UCSD-AML1 (cell line): Measurements from ENCODE around the gene FAM72D.
"Not testable (repeated sequence)": the region's sequence is repeated elsewhere in the genome, so short reads cannot be mapped to it uniquely, and the experiment has no call there.

ENCODE experiments used
- DNase-seq: peaks from one replicate; lab custom pipeline; 2025; ENCODE audit not compliant: unreplicated experiment; lab: John Stamatoyannopoulos, UW

Gene FAM72D

DNA sequence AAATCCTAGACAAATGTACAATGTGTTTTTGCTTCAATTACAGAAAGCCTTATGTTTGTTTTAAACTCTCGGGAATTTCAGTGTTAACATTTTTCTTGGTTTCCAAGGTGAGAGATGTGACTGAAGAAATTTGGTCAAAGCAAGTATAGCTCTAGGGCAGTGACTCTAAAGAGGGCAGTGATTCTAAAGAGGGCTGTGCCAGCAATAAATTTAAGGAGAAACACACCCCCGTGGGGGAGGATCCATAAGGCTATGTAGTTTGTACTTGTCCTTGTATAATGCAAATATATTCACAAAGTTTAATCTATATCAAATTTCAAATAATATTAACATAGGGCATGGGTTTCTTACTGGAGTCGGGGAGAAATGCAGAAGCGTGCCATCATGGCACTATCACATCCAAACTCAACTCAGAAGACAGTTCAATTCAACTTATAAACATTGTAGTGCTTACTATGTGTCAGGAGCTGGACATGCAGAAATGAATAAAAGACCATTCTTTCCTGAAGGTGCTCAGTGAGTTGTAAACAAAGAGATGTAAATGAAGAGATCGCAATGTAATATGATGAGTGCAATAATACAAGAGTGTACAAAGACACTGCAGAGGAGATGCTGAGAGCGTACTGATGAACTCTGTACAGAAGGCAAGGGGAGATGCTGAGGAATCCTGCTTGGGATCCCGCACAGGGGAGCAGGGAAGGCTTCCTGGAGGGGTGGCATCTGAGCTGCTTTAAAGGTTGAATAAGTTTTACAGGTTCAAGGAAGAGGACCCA, 13.1 kb upstream of the FAM72D start:
- not testable (repeated sequence) for DNase-seq

DNA sequence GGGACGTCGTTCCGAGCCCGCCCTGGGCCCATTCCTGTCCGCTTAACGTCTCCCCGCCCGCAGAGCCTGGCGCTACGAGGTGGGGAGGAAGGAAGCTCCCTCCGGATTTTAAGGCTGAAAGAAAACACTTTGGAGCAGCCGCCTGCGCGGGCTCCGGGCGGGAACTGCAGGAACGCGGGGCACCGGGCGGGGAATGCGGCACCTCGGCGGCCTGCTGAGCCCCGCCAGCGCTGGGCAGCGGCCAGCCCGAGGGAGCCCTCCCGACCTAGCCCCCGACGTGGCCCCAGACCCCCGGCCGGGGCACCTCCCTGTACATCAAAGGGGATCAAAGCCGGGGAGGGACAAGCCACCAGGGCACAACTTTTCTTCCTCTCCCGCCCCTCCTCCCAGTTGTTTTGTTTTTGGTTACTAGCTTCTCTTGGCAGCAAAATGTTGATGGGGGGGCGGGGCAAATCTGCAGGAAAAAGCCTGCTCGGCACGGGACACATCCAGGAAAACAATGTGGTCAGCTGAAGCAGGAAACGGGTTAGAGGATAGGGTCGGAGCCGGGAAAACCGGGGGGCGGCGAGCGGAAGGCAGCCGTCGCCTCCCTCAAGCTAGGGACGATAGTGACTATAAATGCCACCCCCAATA, 2.1 kb upstream of the FAM72D start:
- DNase-seq, result not testable (repeated sequence)

DNA sequence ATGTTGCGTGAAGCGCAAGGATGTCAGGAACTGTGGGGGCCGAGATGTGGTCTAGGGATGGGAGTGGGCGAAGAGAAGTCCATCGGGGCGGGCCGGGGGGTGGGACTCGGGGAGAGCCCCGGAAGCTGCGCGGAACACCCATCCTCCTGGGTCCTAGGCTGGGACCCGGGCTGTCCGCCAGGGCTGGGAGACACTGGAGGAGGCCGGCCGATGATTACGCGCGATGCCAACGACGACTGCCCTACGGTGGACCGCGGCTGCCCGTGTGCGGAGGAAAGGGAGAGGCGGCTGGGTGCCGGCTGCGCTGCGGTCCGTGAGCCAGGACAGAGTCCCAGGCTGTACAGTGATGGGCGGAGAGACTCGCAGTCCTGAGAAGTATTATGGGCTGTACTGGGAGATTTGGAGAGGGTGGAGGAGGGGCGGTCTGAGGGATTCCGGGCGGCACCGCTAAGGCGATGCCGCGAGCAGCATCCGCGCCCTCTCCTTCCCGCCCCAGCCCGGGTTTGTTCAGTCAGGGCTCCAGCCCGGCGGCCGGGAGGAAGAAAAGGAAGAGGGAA, 1.0 kb upstream of the FAM72D start:
- DNase-seq, result not testable (repeated sequence)

DNA sequence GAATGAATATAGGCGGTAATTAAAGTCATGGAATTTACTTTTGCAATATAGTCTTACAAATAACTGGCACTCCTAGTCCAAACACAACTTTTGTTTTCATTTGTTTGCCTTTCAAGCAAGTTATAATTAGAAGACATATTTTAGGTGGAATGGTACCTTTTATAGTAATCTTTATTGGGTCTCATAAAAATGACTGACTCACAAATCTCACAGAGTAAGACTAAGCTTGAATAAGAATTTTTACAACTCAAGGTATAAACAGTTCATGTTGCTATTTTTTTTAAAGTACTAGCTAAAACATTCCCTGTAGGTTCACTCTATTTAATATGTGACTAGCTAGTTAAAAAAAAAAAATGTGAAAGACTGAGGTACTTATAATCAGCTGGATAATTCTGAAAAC, 6.0 kb downstream of the FAM72D start:
- not testable (repeated sequence) for DNase-seq

GRCh38 chr1:145103294-145103693, 7.5 kb downstream of the FAM72D start:
- DNase-seq, result not testable (repeated sequence)

DNA sequence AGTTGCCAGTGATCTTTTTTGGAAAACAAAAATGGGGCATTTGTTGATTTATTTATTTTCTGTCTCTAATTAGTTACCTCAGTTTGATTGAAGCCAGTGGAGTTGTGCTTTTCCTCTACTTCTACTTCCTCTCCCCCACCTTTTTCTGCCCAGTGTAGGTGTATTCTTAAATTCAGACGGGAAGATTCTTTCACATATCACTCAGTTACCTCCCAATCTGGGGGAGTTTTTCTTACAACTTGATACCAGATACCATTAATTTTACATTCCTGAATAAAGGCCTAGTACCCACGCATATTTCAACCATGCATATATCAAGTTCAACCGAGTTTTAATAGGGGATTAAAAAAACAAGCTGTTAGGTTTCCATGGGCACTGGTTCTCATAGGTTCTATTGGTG, 15.9 kb downstream of the FAM72D start:
- DNase-seq, result not testable (repeated sequence)

DNA sequence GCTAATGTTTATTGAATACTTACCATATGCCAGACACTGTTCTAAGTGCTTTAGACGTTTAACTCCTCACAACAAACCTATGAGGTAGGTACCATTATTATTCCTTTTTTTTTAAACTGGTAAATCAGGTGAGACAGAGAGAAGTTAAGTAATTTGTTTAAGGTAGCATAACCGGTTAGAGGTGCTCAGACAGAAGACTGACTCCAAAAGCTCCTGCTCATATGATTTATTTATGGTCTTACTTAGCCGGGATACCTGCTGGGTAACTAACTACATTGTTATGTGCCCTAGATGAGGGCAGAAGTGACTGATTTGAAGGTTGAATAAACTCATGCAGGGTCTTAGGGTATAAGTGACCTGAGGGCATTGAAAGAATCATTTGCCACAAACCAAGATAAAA, 16.9 kb downstream of the FAM72D start:
- DNase-seq, result not testable (repeated sequence)

- DNase-seq, result not testable (repeated sequence)
These were observed 18.8 kb downstream of the FAM72D start for GRCh38 chr1:145114560-145115057.

DNA sequence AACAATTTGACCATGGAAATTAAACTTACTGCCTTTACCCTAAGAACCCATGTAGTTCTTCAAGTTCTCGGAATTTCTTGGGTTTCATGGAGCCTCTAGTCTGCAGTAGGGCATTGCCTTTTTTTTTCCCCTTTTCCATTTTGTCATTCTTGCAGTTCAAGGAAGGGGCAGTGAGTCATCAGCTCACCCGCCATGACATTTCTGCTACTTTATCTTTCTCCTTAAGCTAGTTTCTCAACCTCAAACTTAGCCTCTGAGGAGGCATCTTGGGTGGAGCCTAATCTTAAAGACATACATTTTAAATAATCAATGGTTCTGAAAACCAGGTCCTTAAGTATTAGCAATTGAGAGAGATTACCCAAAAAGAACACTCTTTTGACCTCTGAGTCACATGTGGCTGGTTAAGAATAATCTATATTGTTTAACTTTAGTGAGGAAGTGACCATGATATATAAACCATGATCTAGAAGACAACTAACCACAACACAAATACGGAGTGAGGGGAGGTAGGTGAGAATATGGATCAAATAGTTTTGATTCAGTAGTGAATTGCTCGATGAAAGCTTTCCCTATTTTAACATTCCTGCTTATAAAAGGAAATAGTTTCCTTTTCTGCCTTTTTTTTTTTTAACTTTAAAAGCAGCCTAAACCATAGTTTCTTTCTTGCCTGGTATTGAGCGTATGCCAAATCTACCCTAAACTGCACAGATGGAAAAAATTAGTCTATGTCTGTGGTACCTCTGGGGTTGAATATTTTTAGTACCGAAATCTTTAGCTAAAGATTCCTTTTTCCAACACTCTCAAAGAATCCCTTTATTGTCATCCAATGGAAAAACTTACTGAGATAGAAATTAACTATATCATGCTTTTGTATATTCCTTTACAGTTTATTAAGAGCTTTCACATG, 20.1 kb downstream of the FAM72D start:
- not testable (repeated sequence) for DNase-seq

DNA sequence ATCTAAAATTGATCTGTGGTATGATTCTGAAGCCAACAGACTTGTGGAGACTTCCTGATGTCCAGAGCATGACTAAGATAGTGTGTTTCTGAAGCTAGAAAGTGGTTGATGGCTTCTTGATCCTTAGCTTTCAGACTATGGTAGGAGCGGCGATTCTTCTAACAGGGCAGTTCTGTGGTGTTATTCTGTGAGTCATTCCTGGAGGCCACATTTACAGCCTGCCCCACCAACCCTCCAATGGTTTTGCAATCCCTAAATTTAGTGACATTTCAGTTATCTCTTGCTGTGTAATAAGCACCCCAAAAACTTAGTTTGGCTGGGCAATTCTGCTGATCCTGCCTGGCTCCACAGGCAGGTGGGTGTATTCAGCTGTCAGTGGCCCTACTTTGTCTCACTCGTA, 24.1 kb downstream of the FAM72D start:
- not testable (repeated sequence) for DNase-seq

GRCh38 chr1:145122344-145123061, 26.7 kb downstream of the FAM72D start:
- DNase-seq, result not testable (repeated sequence)

- not testable (repeated sequence) for DNase-seq
These were observed 27.3 kb downstream of the FAM72D start for GRCh38 chr1:145123062-145123395.

- not testable (repeated sequence) for DNase-seq
These were observed 28.3 kb downstream of the FAM72D start for GRCh38 chr1:145123992-145124641.

GRCh38 chr1:145125112-145125511, 29.3 kb downstream of the FAM72D start:
- DNase-seq, result not testable (repeated sequence)

GRCh38 chr1:145127144-145127543, 31.4 kb downstream of the FAM72D start:
- DNase-seq, result not testable (repeated sequence)

DNA sequence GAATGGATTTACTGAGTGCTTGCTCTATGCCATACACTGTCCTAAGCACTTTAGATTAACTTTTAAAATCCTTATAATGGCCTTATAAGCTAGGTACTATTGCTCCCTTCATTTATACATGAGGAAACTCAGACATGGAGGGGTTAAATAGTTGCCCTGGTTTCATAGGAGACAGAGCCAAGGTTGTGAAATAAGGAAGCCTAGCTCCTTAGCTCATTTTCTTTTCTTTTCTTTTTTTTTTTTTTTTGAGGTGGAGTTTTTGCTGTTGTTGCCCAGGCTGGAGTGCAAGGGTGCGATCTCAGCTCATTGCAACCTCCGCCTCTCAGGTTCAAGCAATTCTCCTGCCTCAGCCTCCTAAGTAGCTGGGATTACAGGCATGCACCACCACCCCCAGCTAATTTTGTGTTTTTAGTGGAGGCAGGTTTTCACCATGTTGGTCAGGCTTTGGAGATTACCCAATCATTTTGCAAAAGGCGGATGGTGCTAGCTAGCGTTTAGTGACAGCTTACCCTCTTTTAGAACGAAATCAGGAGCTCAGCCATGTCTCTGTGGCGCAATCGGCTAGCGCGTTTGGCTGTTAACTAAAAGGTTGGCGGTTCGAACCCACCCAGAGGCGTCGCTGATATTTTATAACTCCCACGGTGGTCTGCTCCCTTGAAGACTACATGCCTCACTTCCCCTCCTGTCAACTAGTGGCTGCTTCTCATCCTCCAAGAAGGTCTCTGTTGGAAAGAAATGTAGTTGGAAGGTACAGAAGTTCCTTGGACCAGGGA, 33.1 kb downstream of the FAM72D start:
- not testable (repeated sequence) for DNase-seq

DNA sequence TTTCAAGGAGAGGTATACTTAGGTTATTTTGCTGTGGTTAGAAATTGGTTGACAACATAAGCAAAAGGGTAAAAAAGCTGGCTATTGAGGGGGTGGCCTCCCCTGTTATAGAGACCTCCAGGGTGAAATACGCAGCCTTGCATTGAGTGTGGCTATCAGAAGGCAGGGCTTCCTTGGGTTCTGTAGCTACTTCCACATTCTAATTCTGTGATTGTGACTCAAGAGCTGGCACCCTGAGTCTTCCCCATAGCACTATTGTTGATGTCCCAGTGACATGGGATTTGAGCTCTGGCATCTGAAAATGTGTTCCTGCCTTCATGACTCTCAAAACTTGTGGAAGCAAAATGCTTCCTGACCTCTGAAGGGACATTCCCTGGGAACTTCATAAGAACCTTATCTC, 38.7 kb downstream of the FAM72D start:
- DNase-seq, result not testable (repeated sequence)

DNA sequence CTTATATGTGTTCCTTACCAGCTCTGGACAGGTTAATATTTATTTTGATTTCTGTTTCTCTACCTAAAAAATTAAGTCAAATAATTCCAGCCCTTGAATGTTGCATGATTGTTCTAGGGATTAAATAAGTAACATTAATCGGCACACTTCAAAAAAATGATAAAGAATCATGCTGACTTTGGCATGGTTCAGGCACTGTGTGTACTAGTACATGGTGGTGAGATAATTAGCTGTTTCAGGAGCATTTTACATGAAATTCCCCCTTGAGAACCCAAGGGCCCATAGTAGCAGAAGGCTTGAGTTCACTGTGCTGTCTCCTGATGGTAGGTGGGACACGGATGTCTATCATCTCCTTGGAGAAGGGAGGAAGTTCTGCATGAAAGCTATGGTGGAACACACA, 44.8 kb downstream of the FAM72D start:
- DNase-seq, result not testable (repeated sequence)
